ENCODE measurements around the gene S100A13. TPM values are rescaled to one million over a fixed set of nuclear protein-coding genes. Genes with fewer than 3 reads are reported as not detected.

The S100A13 gene
- total RNA-seq, 1 donor from 2014 or later = 89.7 TPM

DNA sequence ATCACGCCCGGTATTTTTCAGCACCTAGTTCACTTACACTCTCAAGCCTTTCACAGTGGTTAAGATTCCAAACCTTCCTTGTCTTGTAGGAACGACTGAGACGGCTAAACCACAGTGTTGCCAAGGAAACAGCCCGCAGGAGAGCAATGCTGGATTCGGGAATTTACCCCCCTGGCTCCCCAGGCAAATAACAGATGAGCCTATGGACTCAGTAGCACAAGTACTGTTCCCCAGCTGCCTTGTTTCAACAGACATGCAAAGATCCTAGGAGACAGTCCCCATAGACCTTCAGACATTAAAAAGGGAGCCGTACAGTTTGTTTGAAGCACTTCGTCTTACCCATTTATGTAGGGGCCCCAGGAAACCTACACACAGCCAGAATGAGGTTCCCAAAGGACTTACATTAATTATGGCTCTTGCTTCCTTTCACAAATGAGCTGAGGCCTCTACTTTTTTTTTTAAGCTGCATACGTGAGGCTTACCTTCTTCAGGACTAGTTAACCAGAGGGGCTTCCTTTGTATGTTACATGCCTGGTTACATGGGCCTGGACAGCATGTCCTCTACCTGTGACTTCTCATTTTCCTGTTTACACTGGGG, 33.9 kb upstream of the S100A13 start:
- Histone ChIP-seq H3K27ac (no peak overlapping the region), H3K27me3 (no peaks in the 10 kb centered on the region), H3K4me1 (peaks cover 0 to 7% of the 10 kb centered on the region in 2 donors), H3K4me3 (no peak overlapping the region), H3K9me3 (no peaks in the 10 kb centered on the region), H3K36me3 (peaks cover 55 to 56% of the 10 kb centered on the region in 2 donors)
- TF ChIP-seq, protein P1, sequence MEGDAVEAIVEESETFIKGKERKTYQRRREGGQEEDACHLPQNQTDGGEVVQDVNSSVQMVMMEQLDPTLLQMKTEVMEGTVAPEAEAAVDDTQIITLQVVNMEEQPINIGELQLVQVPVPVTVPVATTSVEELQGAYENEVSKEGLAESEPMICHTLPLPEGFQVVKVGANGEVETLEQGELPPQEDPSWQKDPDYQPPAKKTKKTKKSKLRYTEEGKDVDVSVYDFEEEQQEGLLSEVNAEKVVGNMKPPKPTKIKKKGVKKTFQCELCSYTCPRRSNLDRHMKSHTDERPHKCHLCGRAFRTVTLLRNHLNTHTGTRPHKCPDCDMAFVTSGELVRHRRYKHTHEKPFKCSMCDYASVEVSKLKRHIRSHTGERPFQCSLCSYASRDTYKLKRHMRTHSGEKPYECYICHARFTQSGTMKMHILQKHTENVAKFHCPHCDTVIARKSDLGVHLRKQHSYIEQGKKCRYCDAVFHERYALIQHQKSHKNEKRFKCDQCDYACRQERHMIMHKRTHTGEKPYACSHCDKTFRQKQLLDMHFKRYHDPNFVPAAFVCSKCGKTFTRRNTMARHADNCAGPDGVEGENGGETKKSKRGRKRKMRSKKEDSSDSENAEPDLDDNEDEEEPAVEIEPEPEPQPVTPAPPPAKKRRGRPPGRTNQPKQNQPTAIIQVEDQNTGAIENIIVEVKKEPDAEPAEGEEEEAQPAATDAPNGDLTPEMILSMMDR (IDR thresholded peaks at IDR 0.05) = no peak
- no peak for DNase-seq (ENCODE audit: low spot score in 2 of 2)
- intact Hi-C loops (cut with DNase I) = loop anchor here (5.0 kb wide), 1 partner anchor 89 kb away; no protein-coding TSS in a partner anchor

DNA sequence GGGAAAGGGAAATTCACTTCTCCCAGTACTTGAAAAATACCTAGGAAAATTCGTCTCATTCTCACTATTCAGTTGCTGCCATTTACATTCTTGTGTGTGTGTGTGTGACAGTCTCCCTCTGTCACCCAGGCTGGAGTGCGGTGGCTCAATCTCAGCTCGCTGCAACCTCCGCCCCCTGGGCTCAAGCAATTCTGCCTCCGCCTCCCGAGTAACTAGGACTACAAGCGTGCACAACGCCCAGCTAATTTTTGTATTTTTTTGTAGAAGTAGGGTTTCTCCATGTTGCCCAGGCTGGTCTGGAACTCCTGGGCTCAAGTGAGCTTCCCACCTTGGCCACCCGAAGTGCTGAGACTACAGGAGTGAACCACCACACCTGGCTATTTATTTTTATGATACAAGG, 32.4 kb upstream of the S100A13 start:
- peak overlapping the region; percentile 73 to 91 for H3K4me3 ChIP-seq
- H3K9me3 ChIP-seq = no peaks in the 10 kb centered on the region
- peaks cover 0 to 7% of the 10 kb centered on the region in 2 donors for H3K4me1 ChIP-seq
- peak overlapping the region in 1 of 2 donors; percentile 93 for H3K27ac ChIP-seq
- H3K36me3 ChIP-seq = peaks cover 40% of the 10 kb centered on the region in 2 donors
- no peak for DNase-seq (ENCODE audit: low spot score in 2 of 2)
- intact Hi-C loops (cut with DNase I) = loop anchor here (5.0 kb wide), 1 partner anchor 87 kb away; no protein-coding TSS in a partner anchor
- TF ChIP-seq, protein P1 (IDR thresholded peaks at IDR 0.05) = no peak
- no peaks in the 10 kb centered on the region for H3K27me3 ChIP-seq

DNA sequence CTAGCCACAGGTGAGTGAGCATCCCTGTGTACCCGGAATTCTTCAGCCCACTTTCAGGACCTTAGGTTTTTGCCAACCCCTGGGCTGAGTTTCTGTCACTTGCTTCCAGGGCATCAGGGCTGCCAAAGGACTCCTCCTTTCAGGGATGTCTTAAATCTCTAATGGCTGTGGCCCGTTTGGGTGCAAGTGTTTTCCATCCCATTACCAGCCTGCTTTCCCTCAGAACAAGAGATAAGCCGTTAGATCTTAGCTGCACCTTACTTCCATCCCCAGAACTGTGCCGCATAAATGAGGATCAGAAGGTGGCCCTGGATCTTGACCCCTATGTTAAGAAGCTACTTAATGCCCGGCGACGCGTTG, 31.9 kb upstream of the S100A13 start:
- Histone ChIP-seq H3K4me3 (peak overlapping the region; percentile 73 to 91), H3K36me3 (peaks cover 35% of the 10 kb centered on the region in 2 donors), H3K27me3 (no peaks in the 10 kb centered on the region), H3K4me1 (peaks cover 0 to 7% of the 10 kb centered on the region in 2 donors), H3K27ac (peak overlapping the region; percentile 93 to 94), H3K9me3 (no peaks in the 10 kb centered on the region)
- TF ChIP-seq, protein P1 (IDR thresholded peaks at IDR 0.05) = no peak
- intact Hi-C loops (cut with DNase I) = no loop called here
- no peak for DNase-seq (ENCODE audit: low spot score in 2 of 2)

DNA sequence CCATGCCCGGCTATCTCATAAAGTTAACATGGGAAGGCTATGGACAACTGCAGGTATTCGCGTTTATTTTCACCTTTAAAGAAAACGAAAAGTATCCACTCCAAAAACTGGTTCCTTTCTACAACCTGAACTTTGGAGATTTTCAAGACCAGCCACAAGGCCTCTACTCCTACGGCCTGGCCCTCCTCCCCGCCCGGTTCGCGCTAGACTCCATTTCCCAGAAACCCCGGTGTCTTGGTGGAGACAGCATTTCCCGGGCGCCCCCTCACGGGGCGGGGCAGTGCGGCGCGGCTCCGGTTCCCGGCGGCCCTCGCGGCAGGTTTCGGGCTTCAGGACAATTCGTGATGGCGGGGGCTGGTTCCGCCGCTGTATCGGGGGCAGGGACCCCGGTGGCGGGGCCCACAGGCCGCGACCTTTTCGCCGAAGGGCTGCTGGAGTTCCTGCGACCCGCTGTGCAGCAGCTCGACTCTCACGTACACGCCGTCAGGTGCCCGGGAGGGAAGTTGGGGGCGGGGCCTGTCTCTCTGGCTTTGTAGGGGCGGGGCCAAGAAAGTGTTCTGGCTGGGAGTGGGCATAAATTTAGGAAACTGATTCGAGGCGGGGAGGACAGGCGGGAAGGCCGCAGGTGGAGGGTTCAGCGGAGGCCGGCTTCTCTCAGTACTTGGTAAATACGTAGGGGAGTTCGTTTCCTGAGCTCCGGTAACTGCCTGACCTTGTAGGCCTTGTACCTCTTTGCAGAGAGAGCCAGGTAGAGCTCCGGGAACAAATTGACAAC, 31.3 kb upstream of the S100A13 start, which contains the start of gene SNAPIN:
Gene SNAPIN, plus strand, starts transcription at position 304 of the 775 bp plus-strand sequence. Its CDS starts 41 bp downstream, at position 345.
- peaks cover 0 to 7% of the 10 kb centered on the region in 2 donors for H3K4me1 ChIP-seq
- H3K9me3 ChIP-seq = no peaks in the 10 kb centered on the region
- peak; percentile 73 to 96 for DNase-seq (ENCODE audit: low spot score in 2 of 2)
- TF ChIP-seq, protein P1 (IDR thresholded peaks at IDR 0.05) = peak in 1 of 3 experiments; percentile 22
- H3K27me3 ChIP-seq = no peaks in the 10 kb centered on the region
- intact Hi-C loops (cut with DNase I) = no loop called here
- peaks cover 29 to 31% of the 10 kb centered on the region in 2 donors for H3K36me3 ChIP-seq
- H3K4me3 ChIP-seq = peak within 1 kb of the TSS; percentile 73 to 91
- peak within 1 kb of the TSS; percentile 93 to 94 for H3K27ac ChIP-seq

DNA sequence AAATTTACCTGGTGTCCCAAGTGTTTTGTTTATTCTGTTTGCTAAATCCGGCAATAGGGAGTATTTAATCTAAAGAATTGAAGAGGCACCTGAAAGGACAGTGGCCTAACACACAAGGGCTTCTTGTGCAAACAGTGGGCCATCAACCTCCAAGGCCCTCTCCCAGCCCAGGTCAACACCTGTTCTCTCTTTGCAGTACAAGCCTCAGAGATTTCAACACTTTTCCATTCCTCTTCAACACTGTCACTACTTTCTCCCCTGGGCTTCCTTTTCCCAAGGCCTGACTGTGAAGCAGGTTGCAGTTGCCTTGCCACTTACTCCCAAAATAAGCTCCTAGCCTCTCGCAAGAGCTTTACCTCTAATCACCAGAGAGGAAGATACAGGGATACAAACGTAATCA, 28.0 kb upstream of the S100A13 start:
- Histone ChIP-seq H3K9me3 (no peaks in the 10 kb centered on the region), H3K4me3 (no peak overlapping the region), H3K36me3 (no peaks in the 10 kb centered on the region), H3K27ac (no peak overlapping the region), H3K4me1 (peaks cover 0 to 9% of the 10 kb centered on the region in 2 donors), H3K27me3 (no peaks in the 10 kb centered on the region)
- DNase-seq (ENCODE audit: low spot score in 2 of 2) = no peak
- TF ChIP-seq, protein P1 (IDR thresholded peaks at IDR 0.05) = no peak
- intact Hi-C loops (cut with DNase I) = no loop called here

Measured in ascending aorta (tissue), 2 donors.